DOHH2 (cell line): Measurements from ENCODE around the gene UBAP1L.

Experiments
- EZH2phosphoT487 ChIP-seq: fragments of 200-600 bp; sonication (generic); IDR thresholded peaks from 2 replicates; pipeline ENCODE4 v1.6.1; 2017; ENCODE audit warnings: borderline replicate concordance, mild to moderate bottlenecking, antibody characterized with exemption, low read length, moderate library complexity, mixed read lengths
- TF ChIP-seq, protein P1 (sequence below): fragments of 200-600 bp; sonication (generic); IDR thresholded peaks from one replicate; pipeline ENCODE4 v1.5.1; 2014; ENCODE audit warnings: antibody characterized with exemption, mild to moderate bottlenecking, low read depth, low read length; ENCODE audit not compliant: poor library complexity, severe bottlenecking

DNA sequence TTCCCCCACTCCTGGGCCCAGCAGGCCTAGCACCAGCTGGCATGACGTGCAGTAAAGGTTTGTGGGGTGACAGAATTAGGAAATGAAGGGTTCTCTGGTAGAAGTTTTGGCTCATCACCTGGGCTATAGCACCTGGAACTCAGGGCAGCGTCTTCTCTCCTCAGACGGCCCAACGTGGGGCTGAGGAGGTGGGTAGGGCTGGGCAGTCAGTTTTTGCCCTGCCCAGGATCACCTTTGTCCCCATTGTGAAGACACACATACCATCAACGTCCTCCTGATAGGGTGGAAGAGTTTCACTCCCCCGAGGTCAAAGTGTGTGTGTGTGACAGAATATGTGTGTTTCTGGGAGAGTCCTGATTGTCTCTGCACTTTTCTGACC, 26.4 kb downstream of the UBAP1L start:
- no peak for TF ChIP-seq EZH2phosphoT487
- TF ChIP-seq, protein P1, sequence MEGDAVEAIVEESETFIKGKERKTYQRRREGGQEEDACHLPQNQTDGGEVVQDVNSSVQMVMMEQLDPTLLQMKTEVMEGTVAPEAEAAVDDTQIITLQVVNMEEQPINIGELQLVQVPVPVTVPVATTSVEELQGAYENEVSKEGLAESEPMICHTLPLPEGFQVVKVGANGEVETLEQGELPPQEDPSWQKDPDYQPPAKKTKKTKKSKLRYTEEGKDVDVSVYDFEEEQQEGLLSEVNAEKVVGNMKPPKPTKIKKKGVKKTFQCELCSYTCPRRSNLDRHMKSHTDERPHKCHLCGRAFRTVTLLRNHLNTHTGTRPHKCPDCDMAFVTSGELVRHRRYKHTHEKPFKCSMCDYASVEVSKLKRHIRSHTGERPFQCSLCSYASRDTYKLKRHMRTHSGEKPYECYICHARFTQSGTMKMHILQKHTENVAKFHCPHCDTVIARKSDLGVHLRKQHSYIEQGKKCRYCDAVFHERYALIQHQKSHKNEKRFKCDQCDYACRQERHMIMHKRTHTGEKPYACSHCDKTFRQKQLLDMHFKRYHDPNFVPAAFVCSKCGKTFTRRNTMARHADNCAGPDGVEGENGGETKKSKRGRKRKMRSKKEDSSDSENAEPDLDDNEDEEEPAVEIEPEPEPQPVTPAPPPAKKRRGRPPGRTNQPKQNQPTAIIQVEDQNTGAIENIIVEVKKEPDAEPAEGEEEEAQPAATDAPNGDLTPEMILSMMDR = no peak
